H1 (cell line): ENCODE data around the gene MEX3B.

Experiments used
- BRCA1 ChIP-seq: IDR thresholded peaks from 2 replicates; pipeline ENCODE4 v1.6.1; 2012; ENCODE audit warnings: low read depth, low read length, improper control_type of control experiment
- CBX5 ChIP-seq: fragments of 300-800, 300-1000 bp; sonication (generic); IDR thresholded peaks from 2 replicates; pipeline ENCODE4 v1.7.1; 2016; ENCODE audit warnings: antibody characterized with exemption, low read length, low read depth
- CEBPB ChIP-seq: IDR thresholded peaks from 2 replicates; pipeline ENCODE4 v1.6.1; 2012; ENCODE audit warnings: low read depth, low read length
- CTCF ChIP-seq, 3 experiments: IDR thresholded peaks; 1 replicate in 2 of 3; 2 replicates in 1 of 3; pipeline versions ENCODE4 v1.5.1 to v1.6.1; 2011; ENCODE audit warnings: low read length in 3 of 3, mild to moderate bottlenecking in 3 of 3, inconsistent platforms in 2 of 3, low read depth in 1 of 3, moderate library complexity in 1 of 3; ENCODE audit not compliant: insufficient read depth in 1 of 3; ENCODE audit errors: control extremely low read depth in 1 of 3
- EZH2 ChIP-seq: fragments of 200-600 bp; sonication (generic); IDR thresholded peaks from 2 replicates; pipeline ENCODE4 v1.7.1; 2012; ENCODE audit warnings: low read depth, mild to moderate bottlenecking, moderate library complexity, low read length, inconsistent platforms; ENCODE audit not compliant: severe bottlenecking
- GTF2F1 ChIP-seq: IDR thresholded peaks from 2 replicates; pipeline ENCODE4 v1.6.1; 2012; ENCODE audit warnings: low read depth, low read length, improper control_type of control experiment, borderline replicate concordance
- MAX ChIP-seq: IDR thresholded peaks from 2 replicates; pipeline ENCODE4 v1.6.1; 2012; ENCODE audit warnings: inconsistent platforms
- NRF1 ChIP-seq: IDR thresholded peaks from 2 replicates; pipeline ENCODE4 v1.6.1; 2011; ENCODE audit warnings: mild to moderate bottlenecking, low read depth, low read length, improper control_type of control experiment
- POLR2A ChIP-seq, 2 experiments: IDR thresholded peaks; 1 replicate in 1 of 2; 2 replicates in 1 of 2; pipeline ENCODE4 v1.6.1; 2011; ENCODE audit warnings: low read depth in 2 of 2, low read length in 2 of 2, mild to moderate bottlenecking in 2 of 2; ENCODE audit errors: control extremely low read depth in 1 of 2
- RFX5 ChIP-seq: IDR thresholded peaks from 2 replicates; pipeline ENCODE4 v1.6.1; 2011; ENCODE audit warnings: low read depth, low read length, improper control_type of control experiment, borderline replicate concordance
- TBP ChIP-seq: IDR thresholded peaks from 2 replicates; pipeline ENCODE4 v1.6.1; 2011; ENCODE audit warnings: low read depth, low read length, improper control_type of control experiment
- YY1 ChIP-seq: IDR thresholded peaks from 2 replicates; pipeline ENCODE4 v1.6.1; 2011; ENCODE audit warnings: low read depth, mild to moderate bottlenecking, low read length

DNA sequence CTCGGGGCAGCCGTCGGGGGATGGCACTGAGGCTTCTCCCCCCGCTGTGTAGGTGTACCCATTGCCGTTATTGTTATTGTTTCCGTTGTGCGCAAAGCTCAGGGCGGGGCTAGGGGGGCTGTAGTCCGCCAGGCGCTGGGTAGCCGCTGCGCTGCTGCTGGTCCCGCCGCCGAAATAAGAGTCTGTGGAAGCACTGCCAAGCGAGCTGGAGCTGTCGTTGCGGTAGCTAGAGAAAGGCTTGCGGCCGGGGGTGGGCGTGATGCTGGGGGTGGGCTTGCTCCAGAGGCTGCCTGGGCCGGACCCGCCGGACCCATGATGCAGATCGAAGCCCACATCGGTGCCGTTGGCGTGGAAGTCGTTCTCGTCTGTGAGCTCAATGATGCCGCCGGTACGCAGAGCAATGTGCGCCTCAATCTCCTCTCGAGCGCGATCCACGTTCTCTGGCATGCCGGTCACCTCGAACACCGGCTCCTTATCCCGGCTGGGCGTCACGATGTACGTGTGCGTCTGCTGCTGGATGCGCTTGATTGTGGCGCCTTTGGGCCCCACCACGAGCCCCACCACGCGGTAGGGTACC, 1.9 kb downstream of the MEX3B start:
- no peak for TF ChIP-seq NRF1
- no peak; the same call in 1 of the 2 replicates for TF ChIP-seq TBP
- TF ChIP-seq POLR2A (IDR thresholded peaks at IDR 0.05; ENCODE audit: control extremely low read depth in 1 of 2, low read depth in 2 of 2, low read length in 2 of 2): no peak; a peak in 1 of 3 replicates
- TF ChIP-seq CTCF (IDR thresholded peaks at IDR 0.05; ENCODE audit: control extremely low read depth in 1 of 3, insufficient read depth in 1 of 3, low read depth in 1 of 3, low read length in 3 of 3): no peak
- no peak for TF ChIP-seq GTF2F1
- TF ChIP-seq EZH2: no peak
- no peak for TF ChIP-seq CBX5
- TF ChIP-seq MAX: peak; percentile 64
- TF ChIP-seq BRCA1: no peak
- TF ChIP-seq CEBPB: no peak
- no peak for TF ChIP-seq RFX5
- no peak for TF ChIP-seq YY1
